H1 (cell line): ENCODE results near the gene PSORS1C2. TPM values are rescaled to one million over a fixed set of nuclear protein-coding genes. Genes with fewer than 3 reads are reported as not detected.
A peak's percentile ranks its signal among the peaks of the same experiment; 100 is the strongest.

Experiments
- CTCF ChIA-PET: fragments of 300-600 bp; sonication (Branson Sonifier 250); formaldehyde crosslinking; loops from one replicate; lab custom pipeline; 2021; ENCODE audit not compliant: partially characterized antibody; lab: Charles Lee
- POLR2A ChIA-PET: fragments of 300-600 bp; sonication (Branson Sonifier 250); formaldehyde crosslinking; loops from one replicate; lab custom pipeline; 2021; ENCODE audit warnings: inconsistent platforms; ENCODE audit not compliant: partially characterized antibody; lab: Charles Lee
- DNase-seq, 2 experiments: peaks; one replicate each; pipeline versions ENCODE4 v3.0.0 to v3.0.0-alpha.2; 2010 to 2022; ENCODE audit warnings: low spot score in 2 of 2, low read depth in 1 of 2, mixed read lengths in 1 of 2
- FAIRE-seq: peaks from 2 replicates; lab custom pipeline; 2011; peaks lifted over from hg19 to GRCh38; lab: Jason Lieb, UNC
- H2AFZ ChIP-seq: 2 replicates; pipeline ENCODE4 v1.8.1; 2012; ENCODE audit warnings: low read length, inconsistent platforms
- H2AK5ac ChIP-seq: 2 replicates; pipeline ENCODE4 v1.6.1; 2013; ENCODE audit warnings: low read depth, low read length
- H2BK120ac ChIP-seq: replicated peaks from 2 replicates; pipeline ENCODE3; 2013; ENCODE audit warnings: low read depth, low read length, inconsistent platforms
- H2BK12ac ChIP-seq: 2 replicates; pipeline ENCODE4 v1.6.1; 2013; ENCODE audit warnings: low read depth, low read length
- H2BK15ac ChIP-seq: 2 replicates; pipeline ENCODE4 v1.6.1; 2013; ENCODE audit warnings: low read length
- H2BK20ac ChIP-seq: 2 replicates; pipeline ENCODE4 v1.6.1; 2013; ENCODE audit warnings: low read length
- H2BK5ac ChIP-seq: 2 replicates; pipeline ENCODE4 v1.6.1; 2013; ENCODE audit warnings: low read depth, low read length
- H3K14ac ChIP-seq: 2 replicates; pipeline ENCODE4 v1.6.1; 2013; ENCODE audit warnings: inconsistent platforms; ENCODE audit not compliant: insufficient read length
- H3K18ac ChIP-seq: 2 replicates; pipeline ENCODE4 v1.6.1; 2013; ENCODE audit warnings: low read length; ENCODE audit errors: extremely low read depth
- H3K23ac ChIP-seq: 2 replicates; pipeline ENCODE4 v1.6.1; 2013; ENCODE audit warnings: inconsistent platforms; ENCODE audit not compliant: insufficient read length
- H3K23me2 ChIP-seq: 2 replicates; pipeline ENCODE4 v1.6.1; 2013; ENCODE audit warnings: low read depth, low read length
- H3K27ac ChIP-seq: 2 replicates; pipeline ENCODE4 v1.6.1; 2011; ENCODE audit warnings: low read depth, low read length, inconsistent platforms
- H3K27me3 ChIP-seq, 4 experiments: replicated peaks in 1 of 4; 1 replicate in 1 of 4; 2 replicates in 3 of 4; pipeline versions ENCODE4 v1.6.1 to v1.8.1; 2011 to 2013; ENCODE audit warnings: low read length in 3 of 4, mild to moderate bottlenecking in 3 of 4, inconsistent platforms in 2 of 4, mixed read lengths in 2 of 4, moderate library complexity in 1 of 4; ENCODE audit not compliant: control insufficient read depth in 3 of 4, insufficient read depth in 3 of 4; ENCODE audit errors: extremely low read depth in 1 of 4
- H3K36me3 ChIP-seq, 4 experiments: 2 replicates each; pipeline versions ENCODE4 v1.6.1 to v1.8.1; 2011 to 2013; ENCODE audit warnings: mild to moderate bottlenecking in 4 of 4, low read length in 3 of 4, moderate library complexity in 2 of 4, control low read depth in 1 of 4, inconsistent platforms in 1 of 4; ENCODE audit not compliant: insufficient read depth in 4 of 4, control insufficient read depth in 2 of 4
- H3K4ac ChIP-seq: replicated peaks from 2 replicates; pipeline ENCODE3; 2013; ENCODE audit warnings: low read length, low read depth, mixed read lengths, inconsistent platforms; ENCODE audit not compliant: insufficient read length
- H3K4me1 ChIP-seq, 4 experiments: replicated peaks in 1 of 4; 1 replicate in 1 of 4; 2 replicates in 3 of 4; pipeline versions ENCODE4 v1.6.1 to v1.8.1; 2011 to 2013; ENCODE audit warnings: low read length in 3 of 4, inconsistent platforms in 2 of 4, mixed read lengths in 1 of 4; ENCODE audit not compliant: insufficient read depth in 4 of 4, control insufficient read depth in 3 of 4
- H3K4me2 ChIP-seq, 2 experiments: 2 replicates each; pipeline versions ENCODE4 v1.6.1 to v1.8.1; 2011 to 2013; ENCODE audit warnings: low read depth in 2 of 2, low read length in 2 of 2, control low read depth in 1 of 2, inconsistent platforms in 1 of 2, mild to moderate bottlenecking in 1 of 2; ENCODE audit not compliant: insufficient read depth in 1 of 2
- H3K4me3 ChIP-seq, 4 experiments: fragments of 200-600, 300-600 bp in 1 of 4; sonication (generic), shearing (Covaris generic), sonication (Bioruptor Twin) in 1 of 4; 2 replicates each; pipeline versions ENCODE4 v1.5.1 to v1.8.1; 2011 to 2016; ENCODE audit warnings: low read length in 4 of 4, low read depth in 3 of 4, control low read depth in 2 of 4, inconsistent platforms in 2 of 4, mild to moderate bottlenecking in 2 of 4, mixed read lengths in 1 of 4, moderate library complexity in 1 of 4; ENCODE audit not compliant: insufficient read depth in 2 of 4; ENCODE audit errors: extremely low read depth in 1 of 4
- H3K56ac ChIP-seq: replicated peaks from 2 replicates; pipeline ENCODE3; 2013; ENCODE audit warnings: low read depth, mild to moderate bottlenecking, mixed read lengths, low read length, inconsistent platforms; ENCODE audit not compliant: insufficient read length
- H3K79me1 ChIP-seq: 2 replicates; pipeline ENCODE4 v1.6.1; 2013; ENCODE audit warnings: low read depth, low read length, control low read depth
- H3K79me2 ChIP-seq, 2 experiments: 2 replicates each; pipeline versions ENCODE4 v1.6.1 to v1.8.1; 2012 to 2013; ENCODE audit warnings: low read length in 2 of 2, mild to moderate bottlenecking in 2 of 2, inconsistent platforms in 1 of 2; ENCODE audit not compliant: insufficient read depth in 2 of 2, control insufficient read depth in 1 of 2
- H3K9ac ChIP-seq, 4 experiments: replicated peaks in 1 of 4; 1 replicate in 1 of 4; 2 replicates in 3 of 4; pipeline versions ENCODE4 v1.6.1 to v1.8.1; 2011 to 2013; ENCODE audit warnings: low read depth in 3 of 4, low read length in 3 of 4, control low read depth in 2 of 4, mild to moderate bottlenecking in 2 of 4, moderate library complexity in 2 of 4, inconsistent platforms in 1 of 4; ENCODE audit errors: extremely low read depth in 1 of 4
- H3K9me3 ChIP-seq, 2 experiments: 2 replicates each; pipeline versions ENCODE4 v1.6.1 to v1.8.1; 2012 to 2013; ENCODE audit warnings: mild to moderate bottlenecking in 2 of 2, moderate library complexity in 2 of 2, control low read depth in 1 of 2, inconsistent platforms in 1 of 2, low read depth in 1 of 2, low read length in 1 of 2, mixed read lengths in 1 of 2; ENCODE audit not compliant: insufficient read depth in 2 of 2
- H4K20me1 ChIP-seq, 2 experiments: replicated peaks in 1 of 2; 2 replicates each; pipeline versions ENCODE3 to v1.8.1; 2011 to 2013; ENCODE audit warnings: inconsistent platforms in 2 of 2, low read length in 2 of 2, mild to moderate bottlenecking in 1 of 2; ENCODE audit not compliant: insufficient read depth in 2 of 2, control insufficient read depth in 1 of 2
- H4K5ac ChIP-seq: 2 replicates; pipeline ENCODE4 v1.6.1; 2013; ENCODE audit warnings: low read length, low read depth, mixed read lengths, inconsistent platforms; ENCODE audit not compliant: insufficient read length
- H4K8ac ChIP-seq: 2 replicates; pipeline ENCODE4 v1.8.0; 2013; ENCODE audit warnings: mild to moderate bottlenecking, moderate library complexity, low read length, inconsistent platforms; ENCODE audit not compliant: insufficient read depth; ENCODE audit errors: extremely low read depth
- H4K91ac ChIP-seq: replicated peaks from 2 replicates; pipeline ENCODE3; 2013; ENCODE audit warnings: low read length, mixed read lengths, inconsistent platforms; ENCODE audit not compliant: insufficient read length
- CEBPB ChIP-seq: IDR thresholded peaks from 2 replicates; pipeline ENCODE4 v1.6.1; 2012; ENCODE audit warnings: low read depth, low read length
- CHD2 ChIP-seq: IDR thresholded peaks from 2 replicates; pipeline ENCODE4 v1.6.1; 2012; ENCODE audit warnings: low read length, improper control_type of control experiment
- CREB1 ChIP-seq: IDR thresholded peaks from 2 replicates; pipeline ENCODE4 v1.6.1; 2012; ENCODE audit warnings: inconsistent platforms
- EGR1 ChIP-seq: IDR thresholded peaks from 2 replicates; pipeline ENCODE4 v1.6.1; 2011; ENCODE audit warnings: low read depth, low read length, borderline replicate concordance
- EZH2 ChIP-seq: fragments of 200-600 bp; sonication (generic); IDR thresholded peaks from 2 replicates; pipeline ENCODE4 v1.7.1; 2012; ENCODE audit warnings: low read depth, mild to moderate bottlenecking, moderate library complexity, low read length, inconsistent platforms; ENCODE audit not compliant: severe bottlenecking
- FOSL1 ChIP-seq: IDR thresholded peaks from 2 replicates; pipeline ENCODE4 v1.6.1; 2011; ENCODE audit warnings: mild to moderate bottlenecking, low read depth, low read length, moderate library complexity; ENCODE audit not compliant: insufficient read depth
- JUN ChIP-seq: IDR thresholded peaks from 2 replicates; pipeline ENCODE4 v1.6.1; 2011; ENCODE audit warnings: low read depth, mild to moderate bottlenecking, improper control_type of control experiment, low read length
- MAFK ChIP-seq: IDR thresholded peaks from 2 replicates; pipeline ENCODE4 v1.6.1; 2012; ENCODE audit warnings: low read depth, mild to moderate bottlenecking, improper control_type of control experiment, low read length
- NANOG ChIP-seq: IDR thresholded peaks from 2 replicates; pipeline ENCODE4 v1.6.1; 2011; ENCODE audit warnings: low read length, low read depth, mild to moderate bottlenecking, inconsistent platforms; ENCODE audit not compliant: insufficient read depth, poor library complexity, severe bottlenecking
- POLR2A ChIP-seq, 2 experiments: IDR thresholded peaks; 1 replicate in 1 of 2; 2 replicates in 1 of 2; pipeline ENCODE4 v1.6.1; 2011; ENCODE audit warnings: low read depth in 2 of 2, low read length in 2 of 2, mild to moderate bottlenecking in 2 of 2; ENCODE audit errors: control extremely low read depth in 1 of 2
- SRF ChIP-seq: IDR thresholded peaks from 2 replicates; pipeline ENCODE4 v1.6.1; 2011; ENCODE audit warnings: mild to moderate bottlenecking, low read depth, low read length, moderate library complexity
- TEAD4 ChIP-seq: IDR thresholded peaks from 2 replicates; pipeline ENCODE4 v1.6.1; 2012; ENCODE audit warnings: low read depth, low read length, inconsistent platforms, mixed read lengths
- ZNF274 ChIP-seq: IDR thresholded peaks from 2 replicates; pipeline ENCODE4 v1.7.0; 2012; ENCODE audit warnings: low read length, borderline replicate concordance; ENCODE audit errors: extremely low read depth
- WGBS, 2 experiments: shearing (Covaris generic) in 1 of 2; methylation state at CpG; one replicate each; pipeline versions ENCODE4 v1.1.6 to v1.1.7; 2013 to 2015; ENCODE audit warnings: low lambda C conversion rate in 2 of 2, mixed read lengths in 2 of 2, inconsistent platforms in 1 of 2, low coverage in 1 of 2, missing lambda C conversion rate in 1 of 2; ENCODE audit not compliant: insufficient replicate concordance in 2 of 2, insufficient coverage in 1 of 2, insufficient read length in 1 of 2; ENCODE audit errors: extremely low coverage in 1 of 2, missing lambda C conversion rate in 1 of 2; 5-methylcytosine and 5-hydroxymethylcytosine counted together
- polyA plus RNA-seq, 7 experiments: library from polyadenylated mRNA; depleted of rRNA in 3 of 7; stranded (reverse) in 5 of 7; unstranded in 2 of 7; fragments of >200 nt in 5 of 7; fragments of 200-250 nt in 2 of 7; gene quantifications; 1 replicate in 5 of 7; 2 replicates in 1 of 7; 4 replicates in 1 of 7; pipeline versions ENCODE4 v1.2.1 to v1.2.3, GENCODE V29; 2011 to 2013; ENCODE audit warnings: missing spikeins in 2 of 7, mixed read lengths in 2 of 7
- total RNA-seq: library from RNA; stranded (reverse); fragmentation: NEBNext Ultra II Directional; extraction: Animal tissue kit (Norgen Biotek cat#: 25700); gene quantifications from 2 replicates; pipeline ENCODE4 v1.2.1, GENCODE V29; 2021

Gene PSORS1C2
- total and polyA plus RNA-seq, 2 of the 8 experiments (the other 6 are each of a cell fraction or from before 2014, with no cell fraction given): 0.11 TPM; not detected in 1

DNA sequence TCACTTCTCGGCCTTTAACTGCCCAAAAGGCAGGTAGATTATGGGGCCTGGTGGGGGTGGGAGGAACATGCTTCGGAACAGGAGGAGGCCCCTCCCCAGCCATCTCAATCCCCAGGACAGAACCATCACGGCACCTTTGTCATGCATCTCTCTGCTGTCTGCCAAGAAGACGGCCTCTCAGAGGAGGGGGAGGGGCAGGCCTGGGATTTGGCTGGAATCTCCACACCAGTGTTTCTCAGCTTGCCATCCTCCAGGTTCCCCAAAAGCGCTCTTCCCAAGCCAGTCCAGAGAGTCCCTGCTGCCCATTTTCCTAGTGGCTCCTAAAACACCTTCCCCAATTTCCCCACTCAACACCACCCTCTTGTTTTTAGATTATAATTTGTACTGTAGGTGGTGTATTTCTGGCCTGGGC lies 34.1 kb upstream of the PSORS1C2 start:
- no peaks in the 10 kb centered on the region for H3K27me3 ChIP-seq
- H3K56ac ChIP-seq: peak overlapping the region; percentile 65
- peak overlapping the region; percentile 88; the same call in 1 of the 2 replicates for H2BK20ac ChIP-seq
- peak; percentile 87 to 90 for DNase-seq
- WGBS, 2 experiments: 4% methylated on average over 5 of the region's 5 CpGs; no CpG with 5 or more reads in 1 of the 2 experiments
- peak overlapping the region; percentile 77 for H4K5ac ChIP-seq
- H4K91ac ChIP-seq: peak overlapping the region; percentile 99
- H3K36me3 ChIP-seq: no peaks in the 10 kb centered on the region
- H3K4me2 ChIP-seq: peak overlapping the region; percentile 83 to 89
- peak overlapping the region; percentile 63; the same call in 1 of the 2 replicates for H4K8ac ChIP-seq
- H3K23ac ChIP-seq: no peak overlapping the region
- H3K9ac ChIP-seq: peak overlapping the region in 3 of 4 experiments; percentile 66 to 83 (median 73); a peak in 6 of 7 replicates
- H3K27ac ChIP-seq: peak overlapping the region; percentile 92
- ChIA-PET POLR2A (interaction anchor here (0.8 to 68.5 kb wide), 8 partner anchors 4 to 706 kb away, joined by 3 to 2251 read pairs (median 5); partner anchors contain the start of genes CCHCR1, CDSN, MICA and POU5F1), CTCF (interaction anchor here (1.3 to 5.9 kb wide), 7 partner anchors 11 to 194 kb away, joined by 4 to 36 read pairs (median 12); partner anchors contain the start of genes PSORS1C1, PSORS1C2 and TCF19)
- peak overlapping the region; percentile 95 for H2BK12ac ChIP-seq
- peak overlapping the region; percentile 9; the same call in 1 of the 2 replicates for H2BK15ac ChIP-seq
- peak overlapping the region; percentile 95 for H3K4ac ChIP-seq
- H4K20me1 ChIP-seq: peaks cover 7 to 9% of the 10 kb centered on the region in 2 experiments
- H2AK5ac ChIP-seq: peak overlapping the region; percentile 97
- peak overlapping the region; percentile 96 for H2BK120ac ChIP-seq
- peaks cover 19 to 60% of the 10 kb centered on the region in 2 experiments for H3K79me2 ChIP-seq
- no peak overlapping the region for H3K14ac ChIP-seq
- H3K4me1 ChIP-seq: peaks cover 22 to 43% (median 32%) of the 10 kb centered on the region in 4 experiments
- H2BK5ac ChIP-seq: peak overlapping the region; percentile 100
- H3K79me1 ChIP-seq: peaks cover 6% of the 10 kb centered on the region
- peak overlapping the region; percentile 97 for H3K18ac ChIP-seq
- H3K9me3 ChIP-seq: no peaks in the 10 kb centered on the region
- FAIRE-seq: peak; percentile 94
- H3K23me2 ChIP-seq: peaks cover 13% of the 10 kb centered on the region
- H3K4me3 ChIP-seq: peak overlapping the region; percentile 44 to 62 (median 55)
- H2AFZ ChIP-seq: no peak overlapping the region
- TF ChIP-seq CREB1 (no peak), CEBPB (no peak), FOSL1 (no peak), CHD2 (no peak; the same call in 1 of the 2 replicates), SRF (no peak), ZNF274 (no peak), EGR1 (no peak), POLR2A (IDR thresholded peaks at IDR 0.05; ENCODE audit: control extremely low read depth in 1 of 2, low read depth in 2 of 2, low read length in 2 of 2) (peak in 1 of 2 experiments; percentile 91; a peak in 2 of 3 replicates), EZH2 (no peak), NANOG (peak; percentile 97), MAFK (no peak), TEAD4 (peak; percentile 72), JUN (no peak)
